Right atrium auricular region (tissue), 2 donors: ENCODE results near the gene RSF1. TPM values are rescaled to one million over a fixed set of nuclear protein-coding genes. Genes with fewer than 3 reads are reported as not detected.

Experiments
- DNase-seq: peaks from one replicate; pipeline ENCODE4 v3.0.0-alpha.2; 2019; ENCODE audit warnings: low spot score
- H3K27ac ChIP-seq, 2 donors: fragments of 200-600 bp; sonication (generic); 1 replicate in 1 of 2; 2 replicates in 1 of 2; pipeline ENCODE4 v1.5.1; 2016 to 2019
- H3K27me3 ChIP-seq, 2 donors: fragments of 200-600 bp; sonication (generic); one replicate each; pipeline versions ENCODE4 v1.5.1 to v1.6.0; 2017 to 2019
- H3K36me3 ChIP-seq: fragments of 200-600 bp; sonication (generic); one replicate; pipeline ENCODE4 v1.5.1; 2016
- H3K4me1 ChIP-seq, 2 donors: fragments of 200-600 bp; sonication (generic); one replicate each; pipeline versions ENCODE4 v1.5.1 to v1.6.0; 2017 to 2019
- H3K4me3 ChIP-seq, 2 donors: fragments of 200-600 bp; sonication (generic); 1 replicate in 1 of 2; 2 replicates in 1 of 2; pipeline ENCODE4 v1.5.1; 2017 to 2019; ENCODE audit warnings: mild to moderate bottlenecking in 1 of 2, moderate library complexity in 1 of 2
- H3K9me3 ChIP-seq, 2 donors: fragments of 200-600 bp; sonication (generic); one replicate each; pipeline ENCODE4 v1.5.1; 2019
- CTCF ChIP-seq, 2 donors: fragments of 200-600 bp; sonication (generic); IDR thresholded peaks; one replicate each; pipeline ENCODE4 v1.5.1; 2019; ENCODE audit warnings: antibody characterized with exemption in 2 of 2
- total RNA-seq, 2 donors: library from RNA; depleted of rRNA; stranded (reverse); fragments of >200 nt; gene quantifications; one replicate each; pipeline ENCODE4 v1.1.0, GENCODE V29; 2016

The RSF1 gene
- total RNA-seq, 2 donors from 2014 or later, result 37.8 to 49.9 TPM

- peak overlapping the region in 1 of 2 donors; percentile 5 for H3K27ac ChIP-seq
- no peaks in the 10 kb centered on the region for H3K36me3 ChIP-seq
Observed at GRCh38 chr11:77799338-77799737, 21.2 kb downstream of the RSF1 start.

GRCh38 chr11:77793972-77794371, 26.6 kb downstream of the RSF1 start:
- no peaks in the 10 kb centered on the region for H3K9me3 ChIP-seq
- no peaks in the 10 kb centered on the region for H3K27me3 ChIP-seq
- no peak for DNase-seq
- peaks cover 0 to 9% of the 10 kb centered on the region in 2 donors for H3K4me1 ChIP-seq
- H3K4me3 ChIP-seq, result no peak overlapping the region
- no peaks in the 10 kb centered on the region for H3K36me3 ChIP-seq
- no peak for TF ChIP-seq CTCF (IDR thresholded peaks at IDR 0.05)
- H3K27ac ChIP-seq, result no peak overlapping the region

More at GRCh38 chr11:77799338-77799737, 21.2 kb downstream of the RSF1 start:
- no peak for DNase-seq
- Histone ChIP-seq H3K9me3 (no peaks in the 10 kb centered on the region), H3K27me3 (no peaks in the 10 kb centered on the region), H3K4me1 (peaks cover 0 to 14% of the 10 kb centered on the region in 2 donors), H3K4me3 (no peak overlapping the region)
- TF ChIP-seq CTCF (IDR thresholded peaks at IDR 0.05), result no peak

- no peak for DNase-seq
- H3K4me1 ChIP-seq, result peaks cover 0 to 8% of the 10 kb centered on the region in 2 donors
- TF ChIP-seq CTCF (IDR thresholded peaks at IDR 0.05), result no peak
Observed at GRCh38 chr11:77791301-77791700, 29.2 kb downstream of the RSF1 start.

GRCh38 chr11:77789731-77790476, 30.6 kb downstream of the RSF1 start:
- DNase-seq, result no peak
- Histone ChIP-seq H3K27me3 (no peaks in the 10 kb centered on the region), H3K4me1 (peaks cover 0 to 4% of the 10 kb centered on the region in 2 donors), H3K27ac (no peak overlapping the region), H3K9me3 (no peaks in the 10 kb centered on the region), H3K4me3 (no peak overlapping the region), H3K36me3 (no peaks in the 10 kb centered on the region)
- no peak for TF ChIP-seq CTCF (IDR thresholded peaks at IDR 0.05)

More at GRCh38 chr11:77791301-77791700, 29.2 kb downstream of the RSF1 start:
- Histone ChIP-seq H3K4me3 (no peak overlapping the region), H3K9me3 (no peaks in the 10 kb centered on the region), H3K27me3 (no peaks in the 10 kb centered on the region), H3K27ac (no peak overlapping the region), H3K36me3 (no peaks in the 10 kb centered on the region)

- Histone ChIP-seq H3K27ac (no peak overlapping the region), H3K4me3 (no peak overlapping the region)
- no peak for DNase-seq
Observed at GRCh38 chr11:77789061-77789730, 31.3 kb downstream of the RSF1 start.

More at GRCh38 chr11:77789061-77789730, 31.3 kb downstream of the RSF1 start:
- Histone ChIP-seq H3K27me3 (no peaks in the 10 kb centered on the region), H3K36me3 (no peaks in the 10 kb centered on the region), H3K4me1 (peaks cover 0 to 4% of the 10 kb centered on the region in 2 donors), H3K9me3 (no peaks in the 10 kb centered on the region)
- TF ChIP-seq CTCF (IDR thresholded peaks at IDR 0.05), result no peak
